CD4-positive, alpha-beta T cell treated with Interferon alpha-2 for 1 hour (primary cell): Measurements from ENCODE around the gene SPACA7.
"Not testable (repeated sequence)": the region's sequence is repeated elsewhere in the genome, so short reads cannot be mapped to it uniquely, and the experiment has no call there.

ENCODE experiments used
- DNase-seq, 2 donors: peaks; one replicate each; pipeline ENCODE4 v3.0.0-alpha.2; 2020 to 2022

Gene SPACA7

GRCh38 chr13:112351825-112352224, 24.3 kb upstream of the SPACA7 start:
- DNase-seq: no peak

GRCh38 chr13:112353856-112354255, 22.3 kb upstream of the SPACA7 start:
- no peak for DNase-seq

- no peak for DNase-seq
Measured at GRCh38 chr13:112354330-112355273, 21.6 kb upstream of the SPACA7 start.

GRCh38 chr13:112355274-112355838, 20.8 kb upstream of the SPACA7 start:
- DNase-seq: no peak

GRCh38 chr13:112356190-112356589, 20.0 kb upstream of the SPACA7 start:
- DNase-seq: no peak

GRCh38 chr13:112358156-112358555, 18.0 kb upstream of the SPACA7 start:
- no peak for DNase-seq

GRCh38 chr13:112362021-112362420, 14.1 kb upstream of the SPACA7 start:
- DNase-seq: no peak

GRCh38 chr13:112363867-112364528, 12.2 kb upstream of the SPACA7 start:
- no peak for DNase-seq

GRCh38 chr13:112366907-112367646, 9.1 kb upstream of the SPACA7 start:
- no peak for DNase-seq

- no peak for DNase-seq
Measured at GRCh38 chr13:112368883-112369282, 7.3 kb upstream of the SPACA7 start.

- no peak for DNase-seq
Measured at GRCh38 chr13:112370311-112370710, 5.8 kb upstream of the SPACA7 start.

GRCh38 chr13:112374271-112374670, 1.9 kb upstream of the SPACA7 start:
- DNase-seq: no peak

- DNase-seq: no peak
Measured at GRCh38 chr13:112391746-112392145, 15.6 kb downstream of the SPACA7 start.

GRCh38 chr13:112392719-112393118, 16.6 kb downstream of the SPACA7 start:
- DNase-seq: no peak

GRCh38 chr13:112395022-112395421, 18.9 kb downstream of the SPACA7 start:
- not testable (repeated sequence) for DNase-seq

GRCh38 chr13:112395941-112396340, 19.8 kb downstream of the SPACA7 start:
- DNase-seq: not testable (repeated sequence)

GRCh38 chr13:112397108-112397507, 21.0 kb downstream of the SPACA7 start:
- DNase-seq: no peak

- DNase-seq: not testable (repeated sequence)
Measured at GRCh38 chr13:112398347-112398746, 22.2 kb downstream of the SPACA7 start.

GRCh38 chr13:112409828-112410227, 33.7 kb downstream of the SPACA7 start:
- DNase-seq: not testable (repeated sequence)

- DNase-seq: no peak
Measured at GRCh38 chr13:112416647-112417046, 40.5 kb downstream of the SPACA7 start.

GRCh38 chr13:112417079-112417478, 40.9 kb downstream of the SPACA7 start:
- DNase-seq: no peak

GRCh38 chr13:112424098-112424497, 47.9 kb downstream of the SPACA7 start:
- DNase-seq: no peak

GRCh38 chr13:112428704-112429103, 52.5 kb downstream of the SPACA7 start:
- DNase-seq: no peak
